ENCODE measurements around the gene DISC1.
"Not testable (repeated sequence)": the region's sequence is repeated elsewhere in the genome, so short reads cannot be mapped to it uniquely, and the experiment has no call there.

The DISC1 gene

GRCh38 chr1:231626535-231626950, at the start of gene DISC1:
DISC1 (plus strand) TSS chr1:231626790; CDS start chr1:231626868, 78 bp downstream.
- in situ Hi-C loops (cut with HindIII; ENCODE audit: low sequenced_read_pairs) = no loop called here

GRCh38 chr1:231576804-231577718, 49.5 kb upstream of the DISC1 start:
- in situ Hi-C loops (cut with HindIII; ENCODE audit: low sequenced_read_pairs) = no loop called here

- in situ Hi-C loops (cut with HindIII; ENCODE audit: low sequenced_read_pairs) = no loop called here
Measured at GRCh38 chr1:231580874-231581273, 45.7 kb upstream of the DISC1 start.

GRCh38 chr1:231581859-231582258, 44.7 kb upstream of the DISC1 start:
- in situ Hi-C loops (cut with HindIII; ENCODE audit: low sequenced_read_pairs) = no loop called here

GRCh38 chr1:231583376-231583775, 43.2 kb upstream of the DISC1 start:
- in situ Hi-C loops (cut with HindIII; ENCODE audit: low sequenced_read_pairs) = no loop called here

GRCh38 chr1:231584117-231584516, 42.5 kb upstream of the DISC1 start:
- in situ Hi-C loops (cut with HindIII; ENCODE audit: low sequenced_read_pairs) = no loop called here

- in situ Hi-C loops (cut with HindIII; ENCODE audit: low sequenced_read_pairs) = no loop called here
Measured at GRCh38 chr1:231584921-231585320, 41.7 kb upstream of the DISC1 start.

- in situ Hi-C loops (cut with HindIII; ENCODE audit: low sequenced_read_pairs) = no loop called here
Measured at GRCh38 chr1:231590453-231591198, 36.0 kb upstream of the DISC1 start.

- in situ Hi-C loops (cut with HindIII; ENCODE audit: low sequenced_read_pairs) = no loop called here
Measured at GRCh38 chr1:231591466-231591865, 35.1 kb upstream of the DISC1 start.

GRCh38 chr1:231592809-231593208, 33.8 kb upstream of the DISC1 start:
- in situ Hi-C loops (cut with HindIII; ENCODE audit: low sequenced_read_pairs) = no loop called here

- in situ Hi-C loops (cut with HindIII; ENCODE audit: low sequenced_read_pairs) = not testable (repeated sequence)
Measured at GRCh38 chr1:231593264-231593663, 33.3 kb upstream of the DISC1 start.

- in situ Hi-C loops (cut with HindIII; ENCODE audit: low sequenced_read_pairs) = no loop called here
Measured at GRCh38 chr1:231594123-231594522, 32.5 kb upstream of the DISC1 start.

GRCh38 chr1:231594749-231595148, 31.8 kb upstream of the DISC1 start:
- in situ Hi-C loops (cut with HindIII; ENCODE audit: low sequenced_read_pairs) = no loop called here

GRCh38 chr1:231596337-231596791, 30.2 kb upstream of the DISC1 start:
- in situ Hi-C loops (cut with HindIII; ENCODE audit: low sequenced_read_pairs) = no loop called here

- in situ Hi-C loops (cut with HindIII; ENCODE audit: low sequenced_read_pairs) = no loop called here
Measured at GRCh38 chr1:231597971-231598370, 28.6 kb upstream of the DISC1 start.

- in situ Hi-C loops (cut with HindIII; ENCODE audit: low sequenced_read_pairs) = no loop called here
Measured at GRCh38 chr1:231600458-231600976, 26.1 kb upstream of the DISC1 start.

- in situ Hi-C loops (cut with HindIII; ENCODE audit: low sequenced_read_pairs) = no loop called here
Measured at GRCh38 chr1:231601824-231602672, 24.5 kb upstream of the DISC1 start.

- in situ Hi-C loops (cut with HindIII; ENCODE audit: low sequenced_read_pairs) = no loop called here
Measured at GRCh38 chr1:231602673-231602984, 24.0 kb upstream of the DISC1 start.

- in situ Hi-C loops (cut with HindIII; ENCODE audit: low sequenced_read_pairs) = no loop called here
Measured at GRCh38 chr1:231603598-231604275, 22.9 kb upstream of the DISC1 start.

- in situ Hi-C loops (cut with HindIII; ENCODE audit: low sequenced_read_pairs) = no loop called here
Measured at GRCh38 chr1:231604276-231604621, 22.3 kb upstream of the DISC1 start.

All from endothelial cell of hepatic sinusoid (primary cell).